K562 (cell line): ENCODE data around the gene TTLL3. TPM values are rescaled to one million over a fixed set of nuclear protein-coding genes. Genes with fewer than 3 reads are reported as not detected.

Experiments used
- BRF2 ChIP-seq: IDR thresholded peaks from 3 replicates; pipeline ENCODE4 v1.6.1; 2011; ENCODE audit warnings: borderline replicate concordance, mild to moderate bottlenecking; ENCODE audit not compliant: insufficient read length, insufficient read depth
- CBFB ChIP-seq: sonication (generic); formaldehyde crosslinking; IDR thresholded peaks from 2 replicates; pipeline ENCODE4 v1.4.0; 2020; ENCODE audit warnings: mild to moderate bottlenecking, missing genetic modification reagents
- CHD2 ChIP-seq: IDR thresholded peaks from 2 replicates; pipeline ENCODE4 v1.6.1; 2011; ENCODE audit warnings: low read depth, low read length
- GATAD2A ChIP-seq: fragments of 450-650 bp; IDR thresholded peaks from 2 replicates; pipeline ENCODE4 v1.6.1; 2017
- GTF2E2 ChIP-seq: fragments of 200-800 bp; sonication (Bioruptor generic); IDR thresholded peaks from 2 replicates; pipeline ENCODE4 v1.6.1; 2016; ENCODE audit warnings: missing genetic modification characterization, missing compliant biosample characterization
- MCM3 ChIP-seq: fragments of 450-650 bp; IDR thresholded peaks from 2 replicates; pipeline ENCODE4 v1.6.1; 2016
- SRSF3 ChIP-seq: fragments of 200-400 bp; formaldehyde crosslinking; IDR thresholded peaks from 2 replicates; pipeline ENCODE4 v1.6.1; 2016; ENCODE audit warnings: mild to moderate bottlenecking, low read length, moderate library complexity; ENCODE audit not compliant: insufficient read depth
- ZBTB2 ChIP-seq: fragments of 450-650 bp; IDR thresholded peaks from 2 replicates; pipeline ENCODE4 v1.6.1; 2016; ENCODE audit warnings: antibody characterized with exemption
- polyA plus RNA-seq, 8 experiments: library from polyadenylated mRNA; depleted of rRNA in 4 of 8; stranded (reverse) in 5 of 8; unstranded in 3 of 8; fragments of >200 nt; fragmentation: Nextera tagmentation in 2 of 8; fragmentation: Illumina TruSeq in 1 of 8; extraction: Ambion mirVana in 2 of 8; extraction: Trizol in 1 of 8; gene quantifications; 2 replicates each; pipeline versions ENCODE4 v1.2.1 to v1.2.3, GENCODE V29; 2011 to 2014; ENCODE audit warnings: inconsistent platforms in 1 of 8, missing spikeins in 1 of 8
- total RNA-seq, 7 experiments: library from RNA; depleted of rRNA in 6 of 7; stranded (reverse); fragments of >200 nt in 6 of 7; fragmentation: Illumina TruSeq in 2 of 7; extraction: Trizol in 2 of 7; gene quantifications; 2 replicates each; pipeline versions ENCODE4 v1.2.1 to v1.2.3, GENCODE V29; 2011 to 2021; ENCODE audit warnings: low replicate concordance in 1 of 7
- TF ChIP-seq, protein P1 (sequence below), 2 experiments: fragments of 450-650 bp in 1 of 2; sonication (generic) in 1 of 2; formaldehyde crosslinking; conservative IDR thresholded peaks; 2 replicates each; pipeline versions ENCODE4 v1.4.0 to v1.8.1; 2020 to 2022; ENCODE audit warnings: mild to moderate bottlenecking in 1 of 2, missing genetic modification reagents in 1 of 2
- TF ChIP-seq, protein P2 (sequence below): fragments of 450-650 bp; conservative IDR thresholded peaks from 2 replicates; pipeline ENCODE4 v1.6.1; 2016; ENCODE audit warnings: missing genetic modification characterization, low read depth, mild to moderate bottlenecking, missing compliant biosample characterization, moderate library complexity
- TF ChIP-seq, protein P3 (sequence below): fragments of 450-650 bp; IDR thresholded peaks from 2 replicates; pipeline ENCODE4 v1.6.1; 2016; ENCODE audit warnings: mild to moderate bottlenecking, moderate library complexity

Gene TTLL3
- total and polyA plus RNA-seq, 9 of the 15 experiments (the other 6 are each of a cell fraction or from before 2014, with no cell fraction given): 8.9 to 106 (median 33.2) TPM

GRCh38 chr3:9792405-9793160, 17.5 kb upstream of the TTLL3 start, which contains the start of the genes ARPC4 and TADA3 (continued):
- TF ChIP-seq BRF2: no peak
- TF ChIP-seq, protein P1, sequence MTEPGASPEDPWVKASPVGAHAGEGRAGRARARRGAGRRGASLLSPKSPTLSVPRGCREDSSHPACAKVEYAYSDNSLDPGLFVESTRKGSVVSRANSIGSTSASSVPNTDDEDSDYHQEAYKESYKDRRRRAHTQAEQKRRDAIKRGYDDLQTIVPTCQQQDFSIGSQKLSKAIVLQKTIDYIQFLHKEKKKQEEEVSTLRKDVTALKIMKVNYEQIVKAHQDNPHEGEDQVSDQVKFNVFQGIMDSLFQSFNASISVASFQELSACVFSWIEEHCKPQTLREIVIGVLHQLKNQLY (CRISPR knock-in tag; conservative IDR thresholded peaks at IDR 0.05): no peak
- TF ChIP-seq GATAD2A: peak; percentile 15; the same call in 1 of the 2 replicates
- TF ChIP-seq, protein P2, sequence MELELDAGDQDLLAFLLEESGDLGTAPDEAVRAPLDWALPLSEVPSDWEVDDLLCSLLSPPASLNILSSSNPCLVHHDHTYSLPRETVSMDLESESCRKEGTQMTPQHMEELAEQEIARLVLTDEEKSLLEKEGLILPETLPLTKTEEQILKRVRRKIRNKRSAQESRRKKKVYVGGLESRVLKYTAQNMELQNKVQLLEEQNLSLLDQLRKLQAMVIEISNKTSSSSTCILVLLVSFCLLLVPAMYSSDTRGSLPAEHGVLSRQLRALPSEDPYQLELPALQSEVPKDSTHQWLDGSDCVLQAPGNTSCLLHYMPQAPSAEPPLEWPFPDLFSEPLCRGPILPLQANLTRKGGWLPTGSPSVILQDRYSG (tag): 0 out of 2 replicates have a peak, but pooled peaks have one; percentile 4
- TF ChIP-seq CBFB (CRISPR knock-in tag): no peak
- TF ChIP-seq MCM3: no peak
- peak; percentile 98 for TF ChIP-seq CHD2
- TF ChIP-seq ZBTB2: no peak
- TF ChIP-seq, protein P3, sequence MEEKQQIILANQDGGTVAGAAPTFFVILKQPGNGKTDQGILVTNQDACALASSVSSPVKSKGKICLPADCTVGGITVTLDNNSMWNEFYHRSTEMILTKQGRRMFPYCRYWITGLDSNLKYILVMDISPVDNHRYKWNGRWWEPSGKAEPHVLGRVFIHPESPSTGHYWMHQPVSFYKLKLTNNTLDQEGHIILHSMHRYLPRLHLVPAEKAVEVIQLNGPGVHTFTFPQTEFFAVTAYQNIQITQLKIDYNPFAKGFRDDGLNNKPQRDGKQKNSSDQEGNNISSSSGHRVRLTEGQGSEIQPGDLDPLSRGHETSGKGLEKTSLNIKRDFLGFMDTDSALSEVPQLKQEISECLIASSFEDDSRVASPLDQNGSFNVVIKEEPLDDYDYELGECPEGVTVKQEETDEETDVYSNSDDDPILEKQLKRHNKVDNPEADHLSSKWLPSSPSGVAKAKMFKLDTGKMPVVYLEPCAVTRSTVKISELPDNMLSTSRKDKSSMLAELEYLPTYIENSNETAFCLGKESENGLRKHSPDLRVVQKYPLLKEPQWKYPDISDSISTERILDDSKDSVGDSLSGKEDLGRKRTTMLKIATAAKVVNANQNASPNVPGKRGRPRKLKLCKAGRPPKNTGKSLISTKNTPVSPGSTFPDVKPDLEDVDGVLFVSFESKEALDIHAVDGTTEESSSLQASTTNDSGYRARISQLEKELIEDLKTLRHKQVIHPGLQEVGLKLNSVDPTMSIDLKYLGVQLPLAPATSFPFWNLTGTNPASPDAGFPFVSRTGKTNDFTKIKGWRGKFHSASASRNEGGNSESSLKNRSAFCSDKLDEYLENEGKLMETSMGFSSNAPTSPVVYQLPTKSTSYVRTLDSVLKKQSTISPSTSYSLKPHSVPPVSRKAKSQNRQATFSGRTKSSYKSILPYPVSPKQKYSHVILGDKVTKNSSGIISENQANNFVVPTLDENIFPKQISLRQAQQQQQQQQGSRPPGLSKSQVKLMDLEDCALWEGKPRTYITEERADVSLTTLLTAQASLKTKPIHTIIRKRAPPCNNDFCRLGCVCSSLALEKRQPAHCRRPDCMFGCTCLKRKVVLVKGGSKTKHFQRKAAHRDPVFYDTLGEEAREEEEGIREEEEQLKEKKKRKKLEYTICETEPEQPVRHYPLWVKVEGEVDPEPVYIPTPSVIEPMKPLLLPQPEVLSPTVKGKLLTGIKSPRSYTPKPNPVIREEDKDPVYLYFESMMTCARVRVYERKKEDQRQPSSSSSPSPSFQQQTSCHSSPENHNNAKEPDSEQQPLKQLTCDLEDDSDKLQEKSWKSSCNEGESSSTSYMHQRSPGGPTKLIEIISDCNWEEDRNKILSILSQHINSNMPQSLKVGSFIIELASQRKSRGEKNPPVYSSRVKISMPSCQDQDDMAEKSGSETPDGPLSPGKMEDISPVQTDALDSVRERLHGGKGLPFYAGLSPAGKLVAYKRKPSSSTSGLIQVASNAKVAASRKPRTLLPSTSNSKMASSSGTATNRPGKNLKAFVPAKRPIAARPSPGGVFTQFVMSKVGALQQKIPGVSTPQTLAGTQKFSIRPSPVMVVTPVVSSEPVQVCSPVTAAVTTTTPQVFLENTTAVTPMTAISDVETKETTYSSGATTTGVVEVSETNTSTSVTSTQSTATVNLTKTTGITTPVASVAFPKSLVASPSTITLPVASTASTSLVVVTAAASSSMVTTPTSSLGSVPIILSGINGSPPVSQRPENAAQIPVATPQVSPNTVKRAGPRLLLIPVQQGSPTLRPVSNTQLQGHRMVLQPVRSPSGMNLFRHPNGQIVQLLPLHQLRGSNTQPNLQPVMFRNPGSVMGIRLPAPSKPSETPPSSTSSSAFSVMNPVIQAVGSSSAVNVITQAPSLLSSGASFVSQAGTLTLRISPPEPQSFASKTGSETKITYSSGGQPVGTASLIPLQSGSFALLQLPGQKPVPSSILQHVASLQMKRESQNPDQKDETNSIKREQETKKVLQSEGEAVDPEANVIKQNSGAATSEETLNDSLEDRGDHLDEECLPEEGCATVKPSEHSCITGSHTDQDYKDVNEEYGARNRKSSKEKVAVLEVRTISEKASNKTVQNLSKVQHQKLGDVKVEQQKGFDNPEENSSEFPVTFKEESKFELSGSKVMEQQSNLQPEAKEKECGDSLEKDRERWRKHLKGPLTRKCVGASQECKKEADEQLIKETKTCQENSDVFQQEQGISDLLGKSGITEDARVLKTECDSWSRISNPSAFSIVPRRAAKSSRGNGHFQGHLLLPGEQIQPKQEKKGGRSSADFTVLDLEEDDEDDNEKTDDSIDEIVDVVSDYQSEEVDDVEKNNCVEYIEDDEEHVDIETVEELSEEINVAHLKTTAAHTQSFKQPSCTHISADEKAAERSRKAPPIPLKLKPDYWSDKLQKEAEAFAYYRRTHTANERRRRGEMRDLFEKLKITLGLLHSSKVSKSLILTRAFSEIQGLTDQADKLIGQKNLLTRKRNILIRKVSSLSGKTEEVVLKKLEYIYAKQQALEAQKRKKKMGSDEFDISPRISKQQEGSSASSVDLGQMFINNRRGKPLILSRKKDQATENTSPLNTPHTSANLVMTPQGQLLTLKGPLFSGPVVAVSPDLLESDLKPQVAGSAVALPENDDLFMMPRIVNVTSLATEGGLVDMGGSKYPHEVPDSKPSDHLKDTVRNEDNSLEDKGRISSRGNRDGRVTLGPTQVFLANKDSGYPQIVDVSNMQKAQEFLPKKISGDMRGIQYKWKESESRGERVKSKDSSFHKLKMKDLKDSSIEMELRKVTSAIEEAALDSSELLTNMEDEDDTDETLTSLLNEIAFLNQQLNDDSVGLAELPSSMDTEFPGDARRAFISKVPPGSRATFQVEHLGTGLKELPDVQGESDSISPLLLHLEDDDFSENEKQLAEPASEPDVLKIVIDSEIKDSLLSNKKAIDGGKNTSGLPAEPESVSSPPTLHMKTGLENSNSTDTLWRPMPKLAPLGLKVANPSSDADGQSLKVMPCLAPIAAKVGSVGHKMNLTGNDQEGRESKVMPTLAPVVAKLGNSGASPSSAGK: no peak
- TF ChIP-seq GTF2E2: peak; percentile 99
- 0 out of 2 replicates have a peak, but pooled peaks have one; percentile 52 for TF ChIP-seq SRSF3
